IgD-negative memory B cell (primary cell): Measurements from ENCODE around the gene ACKR4. TPM values are rescaled to one million over a fixed set of nuclear protein-coding genes. Genes with fewer than 3 reads are reported as not detected.

Source experiments
- H3K27ac Mint-ChIP-seq, 3 donors: one replicate each; pipeline ENCODE4 v1.8.0; 2020 to 2022; ENCODE audit warnings: mild to moderate bottlenecking in 3 of 3, mixed read lengths in 3 of 3, moderate library complexity in 1 of 3
- H3K27me3 Mint-ChIP-seq: one replicate; pipeline ENCODE4 v1.8.0; 2021; ENCODE audit warnings: mixed read lengths
- H3K36me3 Mint-ChIP-seq: one replicate; pipeline ENCODE4 v1.8.0; 2020; ENCODE audit warnings: mild to moderate bottlenecking, mixed read lengths
- H3K4me1 Mint-ChIP-seq, 3 donors: one replicate each; pipeline ENCODE4 v1.8.0; 2020 to 2022; ENCODE audit warnings: mixed read lengths in 3 of 3, mild to moderate bottlenecking in 1 of 3
- H3K4me3 Mint-ChIP-seq, 4 donors: one replicate each; pipeline ENCODE4 v1.8.0; 2020 to 2022; ENCODE audit warnings: mild to moderate bottlenecking in 4 of 4, mixed read lengths in 4 of 4, moderate library complexity in 3 of 4
- H3K9me3 Mint-ChIP-seq, 3 donors: one replicate each; pipeline ENCODE4 v1.8.0; 2020 to 2021; ENCODE audit warnings: mixed read lengths in 3 of 3, mild to moderate bottlenecking in 1 of 3
- polyA plus RNA-seq: library from polyadenylated mRNA; unstranded; fragments of 300-500 nt; fragmentation: Illumina TruSeq; gene quantifications from one replicate; pipeline ENCODE4 v1.2.3, GENCODE V29; 2021

Gene ACKR4
- polyA plus RNA-seq, 1 donor from 2014 or later: not detected

DNA sequence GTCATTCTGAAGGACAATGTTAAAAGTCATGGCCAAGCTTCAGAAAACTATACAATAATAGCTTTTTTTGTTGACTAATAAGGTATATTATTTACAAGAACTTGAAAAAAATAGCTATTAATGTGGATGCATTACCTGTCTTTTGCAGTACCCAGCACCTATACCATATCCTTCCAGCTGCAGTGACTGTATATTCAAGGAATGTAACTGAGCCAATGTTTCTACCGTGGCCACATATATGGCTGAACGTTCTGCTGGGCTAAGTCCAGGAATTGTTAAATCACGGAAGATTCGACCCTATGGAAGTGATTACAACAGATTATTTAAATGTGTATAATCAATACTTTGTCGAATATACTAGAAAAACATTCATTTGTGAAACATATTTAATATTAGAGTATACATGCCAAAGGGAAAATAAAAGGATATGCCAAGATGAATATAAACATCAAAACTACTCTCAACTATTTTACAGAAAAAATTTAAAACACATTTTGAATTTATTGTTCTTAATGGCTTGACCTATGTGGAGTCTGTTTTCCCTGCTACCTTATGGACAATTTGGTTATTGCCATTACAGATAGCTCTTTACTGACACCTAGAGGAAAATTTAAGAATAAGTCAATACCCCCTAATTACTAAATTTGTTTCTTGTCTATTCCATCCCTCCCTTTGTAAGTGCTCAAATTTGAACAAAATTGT, 44.9 kb downstream of the ACKR4 start:
- H3K36me3 Mint-ChIP-seq: no peaks in the 10 kb centered on the region
- H3K4me1 Mint-ChIP-seq: peaks cover 0 to 7% (median 5%) of the 10 kb centered on the region in 3 donors
- H3K27me3 Mint-ChIP-seq: no peaks in the 10 kb centered on the region
- H3K4me3 Mint-ChIP-seq: no peak overlapping the region
- no peak overlapping the region for H3K27ac Mint-ChIP-seq
- H3K9me3 Mint-ChIP-seq: no peaks in the 10 kb centered on the region

DNA sequence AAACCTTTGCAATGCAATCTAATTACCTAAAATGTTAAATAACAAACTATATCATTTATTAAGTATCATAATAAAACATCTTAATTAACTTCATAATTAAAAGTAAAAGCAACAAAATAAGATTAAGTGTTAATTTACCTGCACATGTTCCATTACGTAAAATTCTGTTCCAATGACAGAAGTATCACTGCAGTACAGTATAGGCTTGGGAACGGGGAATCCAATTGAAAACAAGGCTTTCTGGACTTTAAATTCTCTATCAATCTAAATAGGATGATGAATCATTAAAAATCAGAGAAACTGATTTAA, 45.4 kb downstream of the ACKR4 start:
- H3K27ac Mint-ChIP-seq: no peak overlapping the region
- no peaks in the 10 kb centered on the region for H3K9me3 Mint-ChIP-seq
- no peaks in the 10 kb centered on the region for H3K27me3 Mint-ChIP-seq
- H3K4me3 Mint-ChIP-seq: no peak overlapping the region
- H3K36me3 Mint-ChIP-seq: peaks cover 4% of the 10 kb centered on the region
- peaks cover 4 to 12% (median 5%) of the 10 kb centered on the region in 3 donors for H3K4me1 Mint-ChIP-seq

DNA sequence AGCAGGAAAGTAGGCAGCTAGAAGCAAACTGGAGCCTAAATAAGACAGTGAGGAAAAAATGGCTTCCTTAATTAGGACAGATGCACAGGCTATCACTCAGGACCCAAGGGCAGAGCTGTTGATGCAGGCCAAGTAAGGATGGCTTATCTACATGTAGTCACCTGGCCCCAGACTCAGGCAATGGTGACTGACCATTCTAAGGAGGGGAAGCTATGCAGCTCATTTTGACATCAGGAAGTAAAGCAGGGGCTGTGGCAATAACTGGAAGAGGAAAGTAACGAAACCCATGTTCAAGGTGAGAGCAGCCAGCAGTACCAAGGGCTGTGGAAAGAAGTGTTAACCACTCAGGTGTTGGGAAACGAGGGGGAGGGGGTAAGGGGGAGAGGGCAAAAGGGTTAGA, 46.3 kb downstream of the ACKR4 start:
- Mint-ChIP-seq H3K4me1 (peaks cover 4 to 13% (median 5%) of the 10 kb centered on the region in 3 donors), H3K9me3 (no peaks in the 10 kb centered on the region), H3K36me3 (peaks cover 4% of the 10 kb centered on the region), H3K4me3 (no peak overlapping the region), H3K27ac (peak overlapping the region in 1 of 3 donors; percentile 67), H3K27me3 (no peaks in the 10 kb centered on the region)

DNA sequence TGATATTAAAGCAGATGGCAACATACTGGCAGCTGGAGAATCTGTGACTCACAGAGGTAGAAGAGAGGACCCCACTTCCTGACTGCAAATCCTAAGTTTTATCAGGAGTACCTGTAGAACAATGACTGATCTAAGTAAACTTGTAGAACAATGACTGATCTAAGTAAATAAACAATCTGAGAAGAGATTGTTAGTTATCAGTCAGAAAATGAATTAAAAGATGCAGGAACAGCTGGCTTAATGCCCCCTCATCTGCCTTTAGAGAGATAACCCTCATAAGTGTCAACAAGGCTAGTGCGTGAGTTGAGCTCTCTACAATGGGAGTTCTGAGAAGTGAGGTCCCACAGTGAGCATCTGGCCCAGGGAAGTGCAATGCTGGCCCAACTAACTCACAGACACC, 48.0 kb downstream of the ACKR4 start:
- Mint-ChIP-seq H3K36me3 (peaks cover 4% of the 10 kb centered on the region), H3K27ac (no peak overlapping the region), H3K4me3 (no peak overlapping the region)

DNA sequence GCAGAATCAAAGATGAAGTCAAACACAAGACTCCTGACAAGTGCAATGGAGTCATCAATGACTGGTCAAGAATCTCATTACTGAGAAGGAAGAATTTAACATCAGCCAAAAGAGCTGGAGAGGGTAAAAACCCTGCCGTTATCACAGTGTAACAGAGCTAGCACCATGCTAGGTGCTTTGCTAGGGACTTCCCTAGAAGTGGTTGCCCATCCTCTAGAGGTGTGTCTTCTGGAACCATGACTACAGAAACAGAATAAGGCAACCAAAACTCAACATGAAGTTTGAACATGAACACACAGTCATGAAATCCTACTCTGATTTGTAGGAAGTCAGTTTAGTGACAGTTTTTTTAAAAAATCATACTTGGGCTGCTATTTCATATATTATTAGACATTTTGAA, 53.1 kb downstream of the ACKR4 start:
- Mint-ChIP-seq H3K27ac (peak overlapping the region in 1 of 3 donors; percentile 27), H3K27me3 (no peaks in the 10 kb centered on the region), H3K4me3 (no peak overlapping the region), H3K4me1 (peaks cover 9 to 16% (median 10%) of the 10 kb centered on the region in 3 donors), H3K36me3 (peaks cover 4% of the 10 kb centered on the region), H3K9me3 (no peaks in the 10 kb centered on the region)

More for the DNA sequence above, 48.0 kb downstream of the ACKR4 start:
- no peaks in the 10 kb centered on the region for H3K27me3 Mint-ChIP-seq
- H3K9me3 Mint-ChIP-seq: no peaks in the 10 kb centered on the region
- H3K4me1 Mint-ChIP-seq: peaks cover 5 to 16% (median 7%) of the 10 kb centered on the region in 3 donors

Other genes starting within 250 kb of the ACKR4 start
- gene DNAJC13, start 179.8 kb upstream of the ACKR4 start, polyA plus RNA-seq: 9.9 TPM
- 6.0 TPM for gene ACAD11, start 62.5 kb downstream of the ACKR4 start, polyA plus RNA-seq
- gene UBA5, start 63.1 kb downstream of the ACKR4 start, polyA plus RNA-seq: 38.6 TPM
- gene NPHP3, start 125.1 kb downstream of the ACKR4 start, polyA plus RNA-seq: 5.4 TPM